Stimulated activated CD4-positive, alpha-beta T cell treated with anti-CD3 and anti-CD28 coated beads, TNF-alpha, amount 100 ng/mL, for 1 hour (primary cell): ENCODE measurements around the gene MYEOV.

Source experiments
- DNase-seq, 3 donors: peaks; one replicate each; pipeline ENCODE4 v3.0.0-alpha.2; 2020; ENCODE audit warnings: low read depth in 3 of 3, low spot score in 1 of 3

Gene MYEOV

GRCh38 chr11:69265210-69265609 lies 28.7 kb upstream of the MYEOV start:
- no peak for DNase-seq

GRCh38 chr11:69265911-69266510 lies 27.9 kb upstream of the MYEOV start:
- DNase-seq: no peak

GRCh38 chr11:69267395-69267805 lies 26.6 kb upstream of the MYEOV start:
- DNase-seq: no peak

DNA sequence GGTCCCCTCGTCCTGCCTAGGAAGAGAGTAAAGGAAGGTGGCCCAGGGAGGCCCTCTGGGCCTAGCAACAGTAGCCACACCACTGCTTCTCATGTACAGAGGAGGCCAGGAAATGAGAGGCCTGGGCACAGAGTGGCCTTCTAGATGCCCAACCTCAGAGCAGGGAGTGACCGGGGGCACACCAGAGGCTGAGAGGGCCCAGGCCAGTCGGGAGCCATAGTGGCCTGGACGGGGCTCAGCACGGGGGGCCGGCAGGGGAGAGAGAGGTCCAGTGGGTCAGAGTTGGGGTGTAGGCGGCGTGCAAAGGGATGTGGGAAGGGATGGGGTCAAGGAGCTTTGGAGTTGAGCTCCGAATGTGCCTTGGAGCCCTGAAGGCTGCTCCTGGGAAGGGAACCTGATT lies 25.0 kb upstream of the MYEOV start:
- DNase-seq: no peak

- no peak for DNase-seq
These were observed 24.6 kb upstream of the MYEOV start for GRCh38 chr11:69269388-69269787.

DNA sequence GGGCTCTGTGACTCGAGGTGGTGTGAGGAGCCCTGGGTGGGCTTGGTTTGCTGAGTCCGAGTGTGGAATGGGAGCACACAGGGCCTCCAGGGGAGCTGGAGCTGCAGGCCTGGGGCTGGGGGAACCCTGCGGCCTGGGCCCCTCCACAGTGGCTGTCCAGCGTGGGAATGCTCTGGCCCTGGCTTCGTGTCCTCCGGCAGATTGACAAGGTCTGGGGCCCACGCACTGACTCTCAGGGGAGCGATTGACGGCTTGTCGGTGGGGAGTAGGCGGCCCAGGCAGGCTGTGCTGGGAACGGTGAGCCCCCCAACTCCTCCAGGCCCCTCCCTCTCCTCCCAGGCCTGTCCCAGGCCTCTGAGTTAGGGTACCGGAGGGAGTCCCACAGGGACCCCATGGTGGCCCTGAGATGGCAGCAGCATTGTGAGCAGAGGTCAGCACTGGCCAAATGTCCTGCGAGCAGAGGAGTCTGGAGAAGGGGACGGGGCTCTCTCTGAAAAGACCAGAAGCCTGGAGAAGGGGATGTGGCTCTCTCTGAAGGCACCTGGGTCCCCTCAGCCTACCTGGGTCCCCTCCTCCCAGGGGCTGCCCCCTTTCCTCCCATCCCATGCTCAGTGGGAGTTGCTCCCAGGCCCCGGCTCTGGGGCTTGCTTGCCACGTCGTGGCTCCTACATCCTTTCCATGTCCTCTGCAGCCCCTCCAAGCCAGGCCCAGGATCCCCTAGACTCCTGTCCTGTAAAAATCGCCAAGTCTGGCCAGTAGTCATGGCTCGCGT lies 23.8 kb upstream of the MYEOV start:
- no peak for DNase-seq

DNA sequence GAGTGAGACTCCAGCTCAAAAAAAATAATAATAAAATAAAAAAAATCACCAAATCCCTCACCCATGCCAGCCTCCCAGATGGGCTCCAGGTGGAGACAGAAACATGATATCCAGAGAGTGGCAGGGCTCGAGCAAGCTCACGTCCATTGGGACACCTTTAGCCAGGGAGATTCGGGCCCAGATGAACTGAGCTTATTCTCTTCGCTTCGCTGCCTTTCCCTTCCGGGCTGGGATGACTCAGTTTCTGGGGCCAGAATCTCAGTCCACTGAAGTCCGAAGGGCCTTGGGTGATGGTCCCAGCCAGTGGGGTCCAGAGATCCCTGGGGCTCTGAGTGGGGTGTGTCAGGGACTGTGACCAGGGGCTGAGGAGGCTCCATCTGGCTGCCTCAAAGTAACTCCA lies 23.0 kb upstream of the MYEOV start:
- no peak for DNase-seq

DNA sequence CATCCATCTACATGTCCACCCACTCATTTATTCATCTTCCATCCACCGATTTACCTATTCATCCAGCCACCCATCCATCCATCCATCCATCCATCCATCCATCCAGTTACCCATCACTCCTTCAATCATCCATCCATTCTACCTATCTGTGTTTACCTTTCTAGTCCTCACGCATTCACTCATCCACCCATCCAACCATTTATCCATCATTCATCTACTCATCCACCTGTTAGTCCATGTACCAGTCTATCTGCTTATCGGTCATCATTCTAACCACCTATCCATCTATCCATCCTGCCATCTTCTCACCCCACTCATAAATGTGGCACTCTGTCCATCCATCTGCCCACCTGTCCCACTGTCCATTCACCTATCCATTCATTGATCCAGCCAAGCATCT lies 21.9 kb upstream of the MYEOV start:
- DNase-seq: no peak

- DNase-seq: no peak
These were observed 21.0 kb upstream of the MYEOV start for GRCh38 chr11:69272831-69273485.

- no peak for DNase-seq
These were observed 20.4 kb upstream of the MYEOV start for GRCh38 chr11:69273571-69273970.

DNA sequence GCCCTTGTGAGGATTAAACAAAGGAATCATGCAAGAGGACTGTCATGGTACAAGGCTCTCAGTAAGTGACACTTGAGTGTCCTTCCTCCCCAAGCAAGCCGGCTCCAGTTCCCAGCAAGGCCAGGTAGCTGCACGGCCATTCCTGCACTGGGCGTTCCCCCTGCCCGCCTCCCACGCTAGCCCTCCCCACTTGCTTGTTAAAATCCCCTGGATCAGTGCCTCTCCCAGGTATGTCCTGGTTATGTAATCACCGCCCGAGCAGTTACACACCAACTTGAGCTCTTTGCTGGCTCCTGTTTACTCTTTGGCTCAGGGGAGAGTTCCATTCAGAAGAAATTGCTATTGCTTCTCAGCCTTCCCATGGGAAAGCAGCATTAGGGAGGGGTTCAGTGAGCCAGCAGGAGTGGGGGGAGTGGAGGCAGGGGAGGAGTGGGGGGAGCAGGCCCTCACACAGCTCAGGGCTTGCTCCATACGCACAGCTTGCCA lies 19.4 kb upstream of the MYEOV start:
- DNase-seq: no peak

DNA sequence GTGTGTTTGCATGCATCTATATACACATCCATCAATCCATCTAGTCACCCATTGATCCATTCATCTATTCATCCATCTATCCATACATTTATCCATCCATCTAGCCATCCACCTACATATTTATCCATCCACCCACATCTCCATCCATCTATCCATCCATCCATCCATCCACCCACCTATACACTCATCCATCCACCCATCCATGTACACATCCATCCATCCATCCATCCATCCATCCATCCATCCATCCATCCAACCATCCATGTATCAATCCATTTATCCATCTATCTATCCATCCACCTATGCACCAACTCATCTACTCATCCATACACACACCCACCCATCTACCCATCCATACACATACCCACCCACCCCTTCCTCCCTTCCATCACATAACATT lies 18.8 kb upstream of the MYEOV start:
- no peak for DNase-seq

DNA sequence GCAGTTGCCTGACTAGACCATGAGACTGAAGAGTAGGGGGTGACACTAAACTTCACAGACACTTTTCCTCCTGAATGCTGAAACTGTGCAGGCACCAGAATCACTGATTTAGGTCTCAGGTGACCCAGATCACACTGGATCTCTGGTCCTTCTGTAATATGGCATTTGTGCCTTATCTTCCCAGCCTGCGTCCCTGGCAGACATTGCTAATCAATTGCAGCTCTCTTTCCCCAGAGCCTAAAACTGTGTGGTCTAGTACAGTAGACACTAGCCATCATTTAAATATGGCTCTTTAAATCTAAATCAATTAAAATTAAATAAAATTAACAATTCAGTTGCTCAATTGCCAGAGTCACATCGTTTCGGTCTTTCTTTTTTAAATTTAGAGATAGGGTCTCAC lies 17.8 kb upstream of the MYEOV start:
- no peak for DNase-seq

GRCh38 chr11:69277074-69277809 lies 16.7 kb upstream of the MYEOV start:
- DNase-seq: no peak

GRCh38 chr11:69278091-69278867 lies 15.7 kb upstream of the MYEOV start:
- no peak for DNase-seq

DNA sequence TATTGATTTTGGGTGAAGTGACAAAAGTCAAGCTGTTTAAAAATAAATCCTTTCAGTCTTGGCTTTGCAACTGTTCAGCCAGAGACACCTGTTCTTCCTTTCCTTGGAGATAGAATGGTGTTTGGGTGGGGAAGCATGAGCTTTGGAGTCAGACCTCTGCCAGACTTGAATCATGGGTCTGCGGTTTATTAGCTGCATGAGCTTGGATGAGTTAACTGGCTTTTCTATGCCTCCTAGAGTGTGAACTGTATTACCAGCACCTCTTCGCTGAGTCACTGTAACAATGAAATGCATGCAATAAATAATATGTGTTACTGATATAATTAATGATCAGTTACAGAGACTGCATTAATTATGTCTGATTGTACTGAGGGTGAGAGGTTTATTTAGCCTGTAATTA lies 13.5 kb upstream of the MYEOV start:
- DNase-seq: no peak

- no peak for DNase-seq
These were observed 13.0 kb upstream of the MYEOV start for GRCh38 chr11:69280994-69281393.

DNA sequence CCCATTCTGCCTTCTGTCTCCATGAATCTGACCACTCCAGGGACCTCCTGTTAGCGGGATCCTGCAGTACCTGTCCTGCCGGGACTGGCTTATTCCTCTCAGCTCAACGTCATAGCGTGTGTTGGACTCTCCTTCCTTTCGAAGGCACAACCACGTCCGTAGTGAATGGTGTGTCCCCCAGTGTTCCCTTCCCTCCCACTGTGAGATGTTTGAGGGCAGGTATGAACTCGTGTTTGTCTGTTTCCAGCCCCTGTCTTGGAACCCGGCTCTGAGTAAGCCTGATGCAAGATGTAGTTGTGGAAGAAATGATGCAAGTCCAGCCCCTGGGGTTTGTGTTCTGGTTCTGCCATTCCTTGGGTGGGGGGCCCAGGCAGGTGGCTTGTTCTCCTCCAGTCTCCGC lies 10.5 kb upstream of the MYEOV start:
- DNase-seq: no peak

DNA sequence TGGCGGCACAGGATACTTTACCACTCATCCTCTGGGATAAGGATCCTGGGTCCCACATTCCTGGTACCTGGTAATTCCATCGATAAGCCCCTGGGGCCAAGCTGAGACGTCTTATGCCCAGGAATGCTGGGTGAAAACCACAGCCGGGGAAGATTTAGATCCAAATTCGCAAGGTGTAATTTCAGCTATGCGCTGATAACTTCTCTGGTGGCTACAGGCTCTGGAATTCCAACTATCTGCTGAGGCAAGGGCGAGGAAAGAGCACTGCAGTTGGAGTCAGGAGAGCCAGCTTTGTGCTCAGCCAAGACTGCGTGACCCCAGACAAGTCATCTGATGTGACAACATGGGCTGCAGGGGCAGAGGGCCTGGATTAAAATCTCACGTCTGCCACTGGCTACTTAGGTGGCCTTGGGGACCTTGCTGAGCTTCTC lies 9.9 kb upstream of the MYEOV start:
- no peak for DNase-seq

GRCh38 chr11:69285091-69285490 lies 8.9 kb upstream of the MYEOV start:
- DNase-seq: no peak

- no peak for DNase-seq
These were observed 8.2 kb upstream of the MYEOV start for GRCh38 chr11:69285766-69286165.
